ENCODE results near the gene TIMM50.

- TF ChIP-seq CTCF (IDR thresholded peaks at IDR 0.05) (no peak), POLR2A (IDR thresholded peaks at IDR 0.05) (no peak)
Measured at GRCh38 chr19:39498798-39499642, 18.4 kb downstream of the TIMM50 start, which contains the start of gene DLL3.

Measured in vagina (tissue), 2 donors.